ENCODE results near the gene MRPL10.

The MRPL10 gene

DNA sequence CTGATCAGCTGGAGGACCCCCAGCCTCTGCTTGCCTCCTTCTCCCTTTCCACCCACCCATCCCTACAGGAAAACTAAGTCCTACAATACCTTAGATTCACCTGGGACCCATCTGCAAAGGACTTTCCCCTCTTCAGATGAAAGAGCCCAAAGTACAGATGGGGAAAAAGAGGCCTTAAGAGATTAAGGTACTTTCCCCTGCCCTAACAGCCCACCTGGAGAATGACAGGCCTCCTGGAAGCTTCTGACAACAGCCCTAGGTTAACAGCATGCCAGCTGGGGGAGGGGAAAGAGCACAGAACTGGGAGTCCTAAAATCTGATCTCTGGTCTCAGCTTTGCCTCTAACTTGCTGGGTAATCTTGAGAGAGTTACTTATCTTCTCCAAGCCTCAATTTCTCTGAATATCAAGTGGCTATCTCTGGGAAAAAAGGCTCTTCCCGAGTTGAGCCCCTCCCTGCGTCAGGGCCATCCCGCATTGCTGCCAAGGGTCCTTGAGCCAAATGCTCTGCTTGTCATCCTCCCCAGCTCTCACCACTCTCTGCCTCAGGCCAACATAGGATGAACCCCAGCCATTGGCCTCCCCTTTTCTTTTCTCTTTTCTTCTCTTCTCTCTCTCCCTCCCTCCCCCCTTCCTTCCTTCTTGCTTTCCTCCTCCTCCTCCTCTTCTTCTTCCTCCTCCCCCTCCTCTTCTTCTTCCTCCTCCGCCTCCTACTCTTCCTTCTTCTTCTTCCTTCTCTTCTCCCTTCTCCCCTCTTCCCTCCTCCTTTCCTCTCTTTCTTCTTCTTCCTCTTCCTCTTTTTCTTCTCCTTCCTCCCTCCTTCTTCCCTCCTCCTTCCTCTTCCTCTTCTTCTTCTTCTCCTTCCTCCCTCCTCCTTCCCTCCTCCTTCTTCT, 42.1 kb upstream of the MRPL10 start:
- Histone ChIP-seq H3K27ac (replicated peaks) (no peak overlapping the region), H3K4me3 (replicated peaks; ENCODE audit: insufficient read depth, low read length) (no peak overlapping the region), H3K27me3 (ENCODE audit: insufficient read depth, poor library complexity, severe bottlenecking) (peaks cover 9% of the 10 kb centered on the region)
- no peak for DNase-seq (ENCODE audit: low read depth in 1 of 2, low spot score in 1 of 2)
- TF ChIP-seq GABPA (IDR thresholded peaks at IDR 0.05; ENCODE audit: low read depth) (no peak), SPI1 (IDR thresholded peaks at IDR 0.05; ENCODE audit: borderline replicate concordance, low read depth) (no peak)

DNA sequence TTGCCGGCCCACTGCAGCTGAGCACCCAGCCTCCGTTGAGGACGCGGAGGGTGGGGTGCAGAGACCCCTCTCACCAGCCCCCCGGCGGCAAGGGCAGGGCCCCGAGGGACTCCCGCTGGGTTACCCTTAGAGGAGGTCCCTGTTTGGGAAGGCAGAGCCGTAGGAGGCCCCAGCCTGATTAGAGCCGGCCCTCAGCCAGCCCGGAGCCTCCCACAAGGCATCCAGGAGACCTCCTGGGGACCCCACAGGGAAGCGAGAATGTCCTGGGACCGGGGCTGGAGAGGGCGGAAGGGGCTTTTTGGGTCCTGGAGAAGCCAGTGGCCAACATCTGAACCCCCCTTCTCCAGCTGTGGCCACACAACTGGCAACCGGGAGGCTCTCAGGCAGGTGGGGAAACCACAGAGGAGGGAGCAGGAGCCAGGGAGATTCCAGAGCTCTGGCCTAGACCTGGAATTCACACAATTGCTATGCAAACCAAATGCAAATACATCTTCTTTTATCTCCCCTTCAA, 41.4 kb upstream of the MRPL10 start:
- Histone ChIP-seq H3K27ac (replicated peaks) (no peak overlapping the region), H3K27me3 (ENCODE audit: insufficient read depth, poor library complexity, severe bottlenecking) (peaks cover 9% of the 10 kb centered on the region), H3K4me3 (replicated peaks; ENCODE audit: insufficient read depth, low read length) (no peak overlapping the region)
- no peak for DNase-seq (ENCODE audit: low read depth in 1 of 2, low spot score in 1 of 2)
- TF ChIP-seq SPI1 (IDR thresholded peaks at IDR 0.05; ENCODE audit: borderline replicate concordance, low read depth) (no peak), REST (IDR thresholded peaks at IDR 0.05; ENCODE audit: insufficient replicate concordance, low read depth) (no peak), POLR2AphosphoS5 (IDR thresholded peaks at IDR 0.05; ENCODE audit: low read depth) (no peak), GABPA (IDR thresholded peaks at IDR 0.05; ENCODE audit: low read depth) (no peak), CTCF (IDR thresholded peaks at IDR 0.05; ENCODE audit: insufficient read depth, low read length) (no peak)

DNA sequence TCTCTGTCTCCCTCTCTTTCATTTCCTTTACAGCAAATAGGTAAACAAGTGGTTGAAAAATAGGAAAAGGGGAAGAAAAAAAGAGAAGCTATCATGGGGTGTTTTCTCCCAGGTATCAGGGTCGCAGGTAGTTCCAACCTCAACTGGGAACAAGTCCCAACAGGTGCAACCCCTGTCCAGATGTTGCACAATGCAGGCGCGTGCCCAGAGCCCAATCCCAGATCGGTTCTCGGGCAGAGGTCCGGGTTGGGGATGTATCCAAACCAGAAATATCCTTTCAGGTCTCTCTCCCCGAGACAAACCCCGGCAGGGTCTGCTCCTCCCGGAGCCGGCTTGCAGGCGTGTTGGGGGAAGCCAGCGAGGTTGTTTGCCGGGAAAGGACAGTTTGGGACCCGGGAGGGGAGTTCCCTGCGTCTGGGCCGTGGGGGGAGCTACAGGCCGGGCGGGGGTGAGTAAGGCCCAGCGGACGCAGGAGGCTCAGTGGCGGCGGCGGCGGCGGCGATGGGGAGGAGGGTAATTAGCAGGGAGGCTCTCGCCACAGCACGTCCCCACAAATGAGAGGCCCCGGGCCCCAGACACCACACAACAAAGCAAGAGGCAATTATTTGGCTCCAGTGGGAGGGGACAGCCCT, 40.8 kb upstream of the MRPL10 start:
- Histone ChIP-seq H3K4me3 (replicated peaks; ENCODE audit: insufficient read depth, low read length) (no peak overlapping the region), H3K27ac (replicated peaks) (no peak overlapping the region), H3K27me3 (ENCODE audit: insufficient read depth, poor library complexity, severe bottlenecking) (peaks cover 9% of the 10 kb centered on the region)
- no peak for TF ChIP-seq REST (IDR thresholded peaks at IDR 0.05; ENCODE audit: insufficient replicate concordance, low read depth)
- TF ChIP-seq POLR2AphosphoS5 (IDR thresholded peaks at IDR 0.05; ENCODE audit: low read depth): no peak
- no peak for TF ChIP-seq CTCF (IDR thresholded peaks at IDR 0.05; ENCODE audit: insufficient read depth, low read length)
- TF ChIP-seq SPI1 (IDR thresholded peaks at IDR 0.05; ENCODE audit: borderline replicate concordance, low read depth): no peak
- no peak for TF ChIP-seq GABPA (IDR thresholded peaks at IDR 0.05; ENCODE audit: low read depth)
- no peak for DNase-seq (ENCODE audit: low read depth in 1 of 2, low spot score in 1 of 2)

DNA sequence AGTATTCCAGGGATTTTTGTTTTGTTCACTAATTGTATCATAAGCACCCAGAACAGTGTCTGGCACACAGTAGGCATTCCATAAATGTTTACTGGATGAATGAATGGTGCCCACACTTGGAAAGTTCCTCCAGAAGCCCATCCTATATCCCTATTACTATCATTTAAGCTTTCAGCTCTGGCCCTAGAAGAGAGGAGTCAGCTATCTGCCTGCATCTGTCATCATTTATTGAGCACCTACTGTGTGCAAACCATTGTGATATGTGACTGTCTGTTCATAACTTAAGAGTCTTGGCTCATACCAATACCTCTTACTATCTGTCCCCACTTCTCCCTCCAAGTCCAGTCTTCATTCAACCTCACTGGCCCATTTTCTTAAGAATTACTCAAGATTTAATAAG, 39.7 kb upstream of the MRPL10 start:
- TF ChIP-seq SPI1 (IDR thresholded peaks at IDR 0.05; ENCODE audit: borderline replicate concordance, low read depth): no peak
- Histone ChIP-seq H3K27me3 (ENCODE audit: insufficient read depth, poor library complexity, severe bottlenecking) (peaks cover 9% of the 10 kb centered on the region), H3K27ac (replicated peaks) (no peak overlapping the region), H3K4me3 (replicated peaks; ENCODE audit: insufficient read depth, low read length) (no peak overlapping the region)
- DNase-seq (ENCODE audit: low read depth in 1 of 2, low spot score in 1 of 2): no peak
